Measurements from ENCODE around the gene CYFIP1. TPM values are rescaled to one million over a fixed set of nuclear protein-coding genes. Genes with fewer than 3 reads are reported as not detected.

CYFIP1 gene
- total and polyA plus RNA-seq, 2 donors from 2014 or later: 32.3 to 143 TPM

DNA sequence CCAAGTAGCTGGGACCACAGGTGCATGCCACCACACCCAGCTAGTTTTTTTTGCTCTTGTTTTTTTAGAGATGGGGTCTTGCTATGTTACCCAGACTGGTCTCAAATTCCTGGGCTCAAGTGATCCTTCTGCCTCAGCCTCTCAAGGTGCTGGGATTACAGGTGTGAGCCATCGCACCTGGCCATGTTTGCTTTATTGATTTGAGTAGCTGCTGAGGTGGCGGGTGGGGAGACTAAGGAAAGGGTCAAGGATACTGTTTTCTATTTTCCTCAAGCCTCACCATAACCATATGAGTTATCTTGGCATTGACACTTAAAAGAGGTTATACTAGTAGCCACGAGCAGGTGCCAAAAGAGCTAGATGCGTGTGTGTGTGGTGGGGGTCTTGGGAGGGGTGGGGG is 39.0 kb downstream of the CYFIP1 start:
- Histone ChIP-seq H3K4me1 (ENCODE audit: control insufficient read depth in 2 of 3, insufficient read depth in 2 of 3, low read depth in 1 of 3, low read length in 3 of 3) (no peaks in the 10 kb centered on the region), H3K36me3 (ENCODE audit: control insufficient read depth in 2 of 3, insufficient read depth in 3 of 3, low read length in 3 of 3) (peaks cover 4 to 51% (median 28%) of the 10 kb centered on the region in 3 donors), H3K9ac (ENCODE audit: low read length in 3 of 3) (no peak overlapping the region), H3K27ac (ENCODE audit: low read depth in 2 of 2, low read length in 2 of 2) (no peak overlapping the region), H3K27me3 (ENCODE audit: control insufficient read depth, insufficient read depth, low read length) (no peaks in the 10 kb centered on the region), H3K4me3 (ENCODE audit: low read length in 3 of 3) (no peak overlapping the region), H3K9me3 (ENCODE audit: control insufficient read depth in 2 of 3, insufficient read depth in 1 of 3, low read length in 3 of 3) (no peaks in the 10 kb centered on the region)
- TF ChIP-seq, protein P1, sequence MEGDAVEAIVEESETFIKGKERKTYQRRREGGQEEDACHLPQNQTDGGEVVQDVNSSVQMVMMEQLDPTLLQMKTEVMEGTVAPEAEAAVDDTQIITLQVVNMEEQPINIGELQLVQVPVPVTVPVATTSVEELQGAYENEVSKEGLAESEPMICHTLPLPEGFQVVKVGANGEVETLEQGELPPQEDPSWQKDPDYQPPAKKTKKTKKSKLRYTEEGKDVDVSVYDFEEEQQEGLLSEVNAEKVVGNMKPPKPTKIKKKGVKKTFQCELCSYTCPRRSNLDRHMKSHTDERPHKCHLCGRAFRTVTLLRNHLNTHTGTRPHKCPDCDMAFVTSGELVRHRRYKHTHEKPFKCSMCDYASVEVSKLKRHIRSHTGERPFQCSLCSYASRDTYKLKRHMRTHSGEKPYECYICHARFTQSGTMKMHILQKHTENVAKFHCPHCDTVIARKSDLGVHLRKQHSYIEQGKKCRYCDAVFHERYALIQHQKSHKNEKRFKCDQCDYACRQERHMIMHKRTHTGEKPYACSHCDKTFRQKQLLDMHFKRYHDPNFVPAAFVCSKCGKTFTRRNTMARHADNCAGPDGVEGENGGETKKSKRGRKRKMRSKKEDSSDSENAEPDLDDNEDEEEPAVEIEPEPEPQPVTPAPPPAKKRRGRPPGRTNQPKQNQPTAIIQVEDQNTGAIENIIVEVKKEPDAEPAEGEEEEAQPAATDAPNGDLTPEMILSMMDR (IDR thresholded peaks at IDR 0.05; ENCODE audit: borderline replicate concordance, extremely low read depth, insufficient read depth): no peak
- no peak for FAIRE-seq
- DNase-seq: no peak
- intact Hi-C loops (cut with DNase I): no loop called here

DNA sequence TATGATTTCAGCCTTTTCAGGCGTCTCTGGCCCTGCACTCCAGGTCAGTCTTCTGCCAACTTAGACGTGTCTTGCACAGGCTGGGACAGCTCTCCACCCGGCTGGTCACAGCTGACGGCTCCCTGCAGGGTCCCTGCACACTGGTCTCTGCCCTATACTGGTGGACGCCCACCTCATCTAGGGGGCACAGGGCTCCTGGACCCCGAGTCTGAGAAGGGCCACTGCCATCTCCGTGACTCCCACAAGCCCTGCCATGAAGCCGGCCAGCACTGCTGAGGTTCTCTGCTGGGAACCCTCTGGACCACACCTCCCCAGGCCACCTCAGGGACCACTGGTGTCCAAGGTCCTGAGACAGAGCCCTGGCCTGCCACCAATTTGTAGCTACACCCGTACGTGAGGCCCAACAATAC is 40.5 kb downstream of the CYFIP1 start:
- TF ChIP-seq, protein P1 (IDR thresholded peaks at IDR 0.05; ENCODE audit: borderline replicate concordance, extremely low read depth, insufficient read depth): no peak
- H3K4me1 ChIP-seq (ENCODE audit: control insufficient read depth in 2 of 3, insufficient read depth in 2 of 3, low read depth in 1 of 3, low read length in 3 of 3): no peaks in the 10 kb centered on the region
- intact Hi-C loops (cut with DNase I): no loop called here
- FAIRE-seq (no peak), DNase-seq (no peak)
- H3K9me3 ChIP-seq (ENCODE audit: control insufficient read depth in 2 of 3, insufficient read depth in 1 of 3, low read length in 3 of 3): no peaks in the 10 kb centered on the region
- no peaks in the 10 kb centered on the region for H3K27me3 ChIP-seq (ENCODE audit: control insufficient read depth, insufficient read depth, low read length)
- H3K9ac ChIP-seq (ENCODE audit: low read length in 3 of 3): no peak overlapping the region
- H3K36me3 ChIP-seq (ENCODE audit: control insufficient read depth in 2 of 3, insufficient read depth in 3 of 3, low read length in 3 of 3): peaks cover 4 to 57% (median 32%) of the 10 kb centered on the region in 3 donors
- H3K4me3 ChIP-seq (ENCODE audit: low read length in 3 of 3): no peak overlapping the region
- no peak overlapping the region for H3K27ac ChIP-seq (ENCODE audit: low read depth in 2 of 2, low read length in 2 of 2)

DNA sequence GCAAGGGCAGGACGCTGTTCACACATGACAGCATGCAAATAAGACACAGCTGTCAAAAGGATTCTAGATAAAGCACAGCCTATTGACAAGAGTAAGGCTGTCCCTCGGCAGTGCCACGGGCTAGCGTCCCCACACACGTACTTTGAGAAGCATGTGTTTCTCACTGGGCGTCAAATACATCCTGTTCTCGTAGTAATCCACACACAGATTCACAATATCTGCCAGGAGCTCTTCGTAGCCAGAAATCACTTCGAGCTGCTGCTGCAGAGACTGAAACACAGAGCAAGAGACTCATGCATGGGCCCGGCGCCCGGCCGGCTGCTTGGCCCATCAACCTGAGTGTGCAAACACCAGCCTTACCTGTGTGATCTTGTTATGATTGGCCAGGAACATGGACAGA is 41.1 kb downstream of the CYFIP1 start:
- no peaks in the 10 kb centered on the region for H3K27me3 ChIP-seq (ENCODE audit: control insufficient read depth, insufficient read depth, low read length)
- FAIRE-seq (no peak), DNase-seq (no peak)
- no peaks in the 10 kb centered on the region for H3K9me3 ChIP-seq (ENCODE audit: control insufficient read depth in 2 of 3, insufficient read depth in 1 of 3, low read length in 3 of 3)
- intact Hi-C loops (cut with DNase I): no loop called here
- H3K4me1 ChIP-seq (ENCODE audit: control insufficient read depth in 2 of 3, insufficient read depth in 2 of 3, low read depth in 1 of 3, low read length in 3 of 3): no peaks in the 10 kb centered on the region
- H3K9ac ChIP-seq (ENCODE audit: low read length in 3 of 3): no peak overlapping the region
- TF ChIP-seq, protein P1 (IDR thresholded peaks at IDR 0.05; ENCODE audit: borderline replicate concordance, extremely low read depth, insufficient read depth): no peak
- H3K4me3 ChIP-seq (ENCODE audit: low read length in 3 of 3): no peak overlapping the region
- peaks cover 4 to 57% (median 32%) of the 10 kb centered on the region in 3 donors for H3K36me3 ChIP-seq (ENCODE audit: control insufficient read depth in 2 of 3, insufficient read depth in 3 of 3, low read length in 3 of 3)
- H3K27ac ChIP-seq (ENCODE audit: low read depth in 2 of 2, low read length in 2 of 2): no peak overlapping the region
